HCT116 (cell line): Measurements from ENCODE around the gene PCDH9. TPM values are rescaled to one million over a fixed set of nuclear protein-coding genes. Genes with fewer than 3 reads are reported as not detected.

Source experiments
- ATAC-seq: fragments of 200-7000 bp; cut with Tn5 transposase; 2 replicates; pipeline ENCODE4 v1.9.1; 2020; ENCODE audit warnings: mild to moderate bottlenecking, moderate library complexity
- BruUV-seq: library from RNA; stranded (reverse); fragments of 400-500 nt; replicated peaks from 2 replicates; lab custom pipeline; 2021; lab: Mats Ljungman, UMichigan
- CTCF ChIA-PET: fragments of 300-600 bp; sonication (Branson Sonifier 250); formaldehyde crosslinking; loops from one replicate; lab custom pipeline; 2021; ENCODE audit warnings: antibody characterized with exemption; lab: Charles Lee
- POLR2A ChIA-PET: fragments of 300-600, 350-600 bp; sonication (Branson Sonifier 250); formaldehyde crosslinking; loops from one replicate; lab custom pipeline; 2021; ENCODE audit warnings: antibody characterized with exemption; lab: Charles Lee
- RAD21 ChIA-PET, 2 experiments: fragments of 300-600 bp; sonication (Branson Sonifier 250); formaldehyde crosslinking; loops; one replicate each; lab custom pipeline; 2023; ENCODE audit warnings: low total read pairs in 2 of 2; ENCODE audit not compliant: uncharacterized antibody in 2 of 2, unreplicated experiment in 2 of 2, low non-redundant PET in 1 of 2; lab: Charles Lee
- DNase-seq: peaks from one replicate; pipeline ENCODE4 v3.0.0-alpha.2; 2010; ENCODE audit warnings: low read depth, low spot score
- H2AFZ ChIP-seq: fragments of 200-600 bp; shearing (Covaris generic), sonication (generic); 2 replicates; pipeline ENCODE4 v1.6.1; 2017; ENCODE audit warnings: low read depth, mixed run types, mixed read lengths, antibody characterized with exemption, low read length; ENCODE audit not compliant: poor library complexity, severe bottlenecking
- H3K27ac ChIP-seq: 2 replicates; pipeline ENCODE4 v1.5.1; 2012; ENCODE audit warnings: low read depth, low read length
- H3K27me3 ChIP-seq: fragments of 200-600 bp; sonication (generic); 2 replicates; pipeline ENCODE4 v1.6.1; 2016; ENCODE audit warnings: mixed run types, low read length, mixed read lengths; ENCODE audit not compliant: insufficient read depth
- H3K36me3 ChIP-seq, 2 experiments: fragments of 200-500 bp in 1 of 2; fragments of 200-600 bp in 1 of 2; sonication (Bioruptor generic) in 1 of 2; sonication (generic) in 1 of 2; 2 replicates each; pipeline versions ENCODE4 v1.5.1 to v1.6.1; 2014 to 2016; ENCODE audit warnings: low read length in 2 of 2, inconsistent platforms in 1 of 2, mixed read lengths in 1 of 2, mixed run types in 1 of 2; ENCODE audit not compliant: insufficient read depth in 2 of 2, control insufficient read depth in 1 of 2
- H3K4me1 ChIP-seq, 2 experiments: fragments of 200-600 bp in 1 of 2; sonication (generic) in 1 of 2; 2 replicates each; pipeline versions ENCODE4 v1.5.1 to v1.6.1; 2012 to 2017; ENCODE audit warnings: low read length in 2 of 2, inconsistent platforms in 1 of 2, mild to moderate bottlenecking in 1 of 2, mixed read lengths in 1 of 2, mixed run types in 1 of 2, moderate library complexity in 1 of 2; ENCODE audit not compliant: insufficient read depth in 2 of 2, control insufficient read depth in 1 of 2
- H3K4me2 ChIP-seq: fragments of 200-600 bp; sonication (generic); 2 replicates; pipeline ENCODE4 v1.6.1; 2017; ENCODE audit warnings: mixed run types, low read length, mixed read lengths
- H3K4me3 ChIP-seq, 2 experiments: fragments of 200-600 bp in 1 of 2; sonication (generic) in 1 of 2; replicated peaks in 1 of 2; 2 replicates each; pipeline ENCODE4 v1.5.1; 2011 to 2016; ENCODE audit warnings: low read length in 2 of 2, control low read depth in 1 of 2, low read depth in 1 of 2, mild to moderate bottlenecking in 1 of 2, mixed read lengths in 1 of 2, mixed run types in 1 of 2
- H3K79me2 ChIP-seq: fragments of 200-600 bp; sonication (generic); 2 replicates; pipeline ENCODE4 v1.6.1; 2017; ENCODE audit warnings: mild to moderate bottlenecking, mixed run types, low read length, moderate library complexity, mixed read lengths; ENCODE audit not compliant: insufficient read depth
- H3K9ac ChIP-seq: fragments of 200-600 bp; sonication (generic); 2 replicates; pipeline ENCODE4 v1.6.1; 2016; ENCODE audit warnings: low read length, mixed read lengths
- H3K9me2 ChIP-seq: fragments of 200-600 bp; sonication (generic), shearing (Covaris generic); 2 replicates; pipeline ENCODE4 v1.6.1; 2017; ENCODE audit warnings: mixed run types, mild to moderate bottlenecking, moderate library complexity; ENCODE audit not compliant: insufficient read depth
- H3K9me3 ChIP-seq, 2 experiments: fragments of 200-500 bp in 1 of 2; fragments of 200-600 bp in 1 of 2; sonication (Bioruptor generic) in 1 of 2; sonication (generic) in 1 of 2; 2 replicates each; pipeline ENCODE4 v1.6.1; 2014 to 2017; ENCODE audit warnings: low read length in 2 of 2, mixed read lengths in 2 of 2, inconsistent platforms in 1 of 2, low read depth in 1 of 2, mild to moderate bottlenecking in 1 of 2, mixed run types in 1 of 2, moderate library complexity in 1 of 2; ENCODE audit not compliant: control insufficient read depth in 1 of 2, insufficient read depth in 1 of 2
- H4K20me1 ChIP-seq: fragments of 200-600 bp; sonication (generic), shearing (Covaris generic); 2 replicates; pipeline ENCODE4 v1.6.1; 2017; ENCODE audit warnings: mixed run types, mild to moderate bottlenecking, moderate library complexity; ENCODE audit not compliant: insufficient read depth
- CBX3 ChIP-seq: IDR thresholded peaks from 2 replicates; pipeline ENCODE4 v1.6.1; 2012; ENCODE audit warnings: low read depth
- CEBPB ChIP-seq: IDR thresholded peaks from 2 replicates; pipeline ENCODE4 v1.6.1; 2012; ENCODE audit warnings: low read depth
- EGR1 ChIP-seq: IDR thresholded peaks from 2 replicates; pipeline ENCODE4 v1.6.1; 2012; ENCODE audit warnings: low read depth
- ELF1 ChIP-seq: IDR thresholded peaks from 2 replicates; pipeline ENCODE4 v1.6.1; 2012; ENCODE audit warnings: low read depth, borderline replicate concordance
- EZH2 ChIP-seq: fragments of 200-600 bp; sonication (generic); IDR thresholded peaks from 2 replicates; pipeline ENCODE4 v1.6.1; 2017; ENCODE audit warnings: antibody characterized with exemption, mixed run types
- EZH2phosphoT487 ChIP-seq: fragments of 200-600 bp; IDR thresholded peaks from 2 replicates; pipeline ENCODE4 v1.6.1; 2018; ENCODE audit warnings: antibody characterized with exemption, borderline replicate concordance
- FOSL1 ChIP-seq: IDR thresholded peaks from 2 replicates; pipeline ENCODE4 v1.6.1; 2012; ENCODE audit warnings: low read depth
- JUND ChIP-seq: IDR thresholded peaks from 2 replicates; pipeline ENCODE4 v1.6.1; 2012
- POLR2A ChIP-seq: IDR thresholded peaks from 2 replicates; pipeline ENCODE4 v1.7.0; 2011; ENCODE audit warnings: borderline replicate concordance; ENCODE audit not compliant: insufficient read depth, insufficient read length; ENCODE audit errors: extremely low read depth
- RAD21 ChIP-seq: IDR thresholded peaks from 2 replicates; pipeline ENCODE4 v1.6.1; 2012; ENCODE audit warnings: low read depth, mild to moderate bottlenecking
- SIN3A ChIP-seq: IDR thresholded peaks from 2 replicates; pipeline ENCODE4 v1.6.1; 2012; ENCODE audit warnings: low read depth
- SRF ChIP-seq: IDR thresholded peaks from 2 replicates; pipeline ENCODE4 v1.6.1; 2012; ENCODE audit warnings: low read depth
- TCF7L2 ChIP-seq: IDR thresholded peaks from 2 replicates; pipeline ENCODE4 v1.7.0; 2011; ENCODE audit warnings: borderline replicate concordance, inconsistent platforms; ENCODE audit not compliant: insufficient read depth, insufficient read length; ENCODE audit errors: extremely low read depth
- ZBTB33 ChIP-seq: IDR thresholded peaks from 2 replicates; pipeline ENCODE4 v1.6.1; 2011; ENCODE audit warnings: mild to moderate bottlenecking, low read length, moderate library complexity; ENCODE audit not compliant: insufficient replicate concordance; ENCODE audit errors: extremely low read depth
- ZFX ChIP-seq: fragments of 450-650 bp; IDR thresholded peaks from 2 replicates; pipeline ENCODE4 v1.6.1; 2017
- ZNF274 ChIP-seq: fragments of 200-500 bp; sonication (Bioruptor generic); IDR thresholded peaks from 2 replicates; pipeline ENCODE4 v1.6.1; 2014; ENCODE audit warnings: mild to moderate bottlenecking, low read depth, low read length, inconsistent platforms
- intact Hi-C: fragments of 100-400 bp; cut with micrococcal nuclease; formaldehyde crosslinking; loops from 2 replicates; pipeline ENCODE4 v1.10.0; 2022
- total RNA-seq: library from RNA; stranded (reverse); gene quantifications from one replicate; pipeline ENCODE4 v1.2.1, GENCODE V29; 2021; ENCODE audit not compliant: unreplicated experiment
- TF ChIP-seq, protein P1 (sequence below): IDR thresholded peaks from 2 replicates; pipeline ENCODE4 v1.6.1; 2012
- TF ChIP-seq, protein P2 (sequence below), 3 experiments: fragments of 200-600 bp in 1 of 3; sonication (generic) in 1 of 3; IDR thresholded peaks in 2 of 3; conservative IDR thresholded peaks in 1 of 3; 2 replicates each; pipeline ENCODE4 v1.5.1; 2012 to 2017; ENCODE audit warnings: low read depth in 2 of 3, low read length in 2 of 3, antibody characterized with exemption in 1 of 3, borderline replicate concordance in 1 of 3, control low read depth in 1 of 3, mild to moderate bottlenecking in 1 of 3, mixed read lengths in 1 of 3, mixed run types in 1 of 3, moderate library complexity in 1 of 3; ENCODE audit not compliant: insufficient read depth in 1 of 3
- TF ChIP-seq, protein P3 (sequence below): IDR thresholded peaks from 2 replicates; pipeline ENCODE4 v1.6.1; 2012

The PCDH9 gene
- total RNA-seq, 1 experiment from 2014 or later: 0.02 TPM

GRCh38 chr13:67193979-67194378 is 36.2 kb downstream of the PCDH9 start:
- H3K4me3 ChIP-seq: no peak overlapping the region
- ChIA-PET POLR2A (no interaction called here), RAD21 (no interaction called here)
- H3K36me3 ChIP-seq: no peaks in the 10 kb centered on the region
- H4K20me1 ChIP-seq: no peaks in the 10 kb centered on the region
- DNase-seq: no peak
- H3K9ac ChIP-seq: no peak overlapping the region
- no peaks in the 10 kb centered on the region for H3K79me2 ChIP-seq
- ATAC-seq: no peak
- no peak overlapping the region for H2AFZ ChIP-seq
- H3K9me3 ChIP-seq: no peaks in the 10 kb centered on the region
- H3K27me3 ChIP-seq: no peaks in the 10 kb centered on the region
- TF ChIP-seq SRF (no peak), CBX3 (no peak), JUND (no peak)
- TF ChIP-seq, all 23 proteins: peak for 0
- Histone ChIP-seq H3K9me2 (no peaks in the 10 kb centered on the region), H3K27ac (no peak overlapping the region), H3K4me2 (no peak overlapping the region), H3K4me1 (no peaks in the 10 kb centered on the region)
- intact Hi-C loops: no loop called here
- CTCF ChIA-PET: no interaction called here
- no TSS peak for BruUV-seq

- CTCF ChIA-PET: no interaction called here
- H3K4me1 ChIP-seq: no peaks in the 10 kb centered on the region
- RAD21 ChIA-PET: no interaction called here
- H4K20me1 ChIP-seq: no peaks in the 10 kb centered on the region
- H2AFZ ChIP-seq: no peak overlapping the region
- H3K9me2 ChIP-seq: no peaks in the 10 kb centered on the region
- H3K9me3 ChIP-seq: no peaks in the 10 kb centered on the region
- ATAC-seq (no peak), DNase-seq (no peak)
- H3K4me2 ChIP-seq: no peak overlapping the region
- no TSS peak for BruUV-seq
- no peak overlapping the region for H3K9ac ChIP-seq
- H3K27ac ChIP-seq: no peak overlapping the region
- no peak overlapping the region for H3K4me3 ChIP-seq
- POLR2A ChIA-PET: no interaction called here
- H3K36me3 ChIP-seq: no peaks in the 10 kb centered on the region
- intact Hi-C loops: no loop called here
- no peaks in the 10 kb centered on the region for H3K27me3 ChIP-seq
- H3K79me2 ChIP-seq: no peaks in the 10 kb centered on the region
- TF ChIP-seq, protein P1, sequence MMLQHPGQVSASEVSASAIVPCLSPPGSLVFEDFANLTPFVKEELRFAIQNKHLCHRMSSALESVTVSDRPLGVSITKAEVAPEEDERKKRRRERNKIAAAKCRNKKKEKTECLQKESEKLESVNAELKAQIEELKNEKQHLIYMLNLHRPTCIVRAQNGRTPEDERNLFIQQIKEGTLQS: no peak
- TF ChIP-seq, protein P2, sequence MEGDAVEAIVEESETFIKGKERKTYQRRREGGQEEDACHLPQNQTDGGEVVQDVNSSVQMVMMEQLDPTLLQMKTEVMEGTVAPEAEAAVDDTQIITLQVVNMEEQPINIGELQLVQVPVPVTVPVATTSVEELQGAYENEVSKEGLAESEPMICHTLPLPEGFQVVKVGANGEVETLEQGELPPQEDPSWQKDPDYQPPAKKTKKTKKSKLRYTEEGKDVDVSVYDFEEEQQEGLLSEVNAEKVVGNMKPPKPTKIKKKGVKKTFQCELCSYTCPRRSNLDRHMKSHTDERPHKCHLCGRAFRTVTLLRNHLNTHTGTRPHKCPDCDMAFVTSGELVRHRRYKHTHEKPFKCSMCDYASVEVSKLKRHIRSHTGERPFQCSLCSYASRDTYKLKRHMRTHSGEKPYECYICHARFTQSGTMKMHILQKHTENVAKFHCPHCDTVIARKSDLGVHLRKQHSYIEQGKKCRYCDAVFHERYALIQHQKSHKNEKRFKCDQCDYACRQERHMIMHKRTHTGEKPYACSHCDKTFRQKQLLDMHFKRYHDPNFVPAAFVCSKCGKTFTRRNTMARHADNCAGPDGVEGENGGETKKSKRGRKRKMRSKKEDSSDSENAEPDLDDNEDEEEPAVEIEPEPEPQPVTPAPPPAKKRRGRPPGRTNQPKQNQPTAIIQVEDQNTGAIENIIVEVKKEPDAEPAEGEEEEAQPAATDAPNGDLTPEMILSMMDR (IDR thresholded peaks at IDR 0.05 in 2 of 3, conservative IDR thresholded peaks at IDR 0.05 in 1 of 3; ENCODE audit: borderline replicate concordance in 1 of 3, insufficient read depth in 1 of 3, low read depth in 2 of 3, low read length in 2 of 3): no peak
- no peak for TF ChIP-seq EZH2
- TF ChIP-seq ELF1: no peak
- no peak for TF ChIP-seq EZH2phosphoT487
- no peak for TF ChIP-seq CBX3
- no peak for TF ChIP-seq RAD21
- TF ChIP-seq, protein P3, sequence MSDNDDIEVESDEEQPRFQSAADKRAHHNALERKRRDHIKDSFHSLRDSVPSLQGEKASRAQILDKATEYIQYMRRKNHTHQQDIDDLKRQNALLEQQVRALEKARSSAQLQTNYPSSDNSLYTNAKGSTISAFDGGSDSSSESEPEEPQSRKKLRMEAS: no peak
- no peak for TF ChIP-seq ZNF274
- no peak for TF ChIP-seq ZBTB33
- no peak for TF ChIP-seq FOSL1
- TF ChIP-seq JUND: no peak
- no peak for TF ChIP-seq SIN3A
- no peak for TF ChIP-seq POLR2A
- no peak for TF ChIP-seq ZFX
- TF ChIP-seq EGR1: no peak
- TF ChIP-seq CEBPB: no peak
- TF ChIP-seq TCF7L2: no peak
Measured at GRCh38 chr13:67192751-67193150, 37.4 kb downstream of the PCDH9 start.
